CD14-positive monocyte (primary cell): Measurements from ENCODE around the gene FBXL2. TPM values are rescaled to one million over a fixed set of nuclear protein-coding genes. Genes with fewer than 3 reads are reported as not detected.

Experiments
- DNase-seq, 3 donors: peaks; one replicate each; pipeline ENCODE4 v3.0.0-alpha.2; 2011 to 2022
- H2AFZ ChIP-seq: 2 replicates; pipeline ENCODE4 v1.6.0; 2012; ENCODE audit warnings: mild to moderate bottlenecking, low read depth, low read length, inconsistent platforms; ENCODE audit not compliant: insufficient read depth, poor library complexity, severe bottlenecking
- H3K27ac ChIP-seq, 2 donors: 1 replicate in 1 of 2; 2 replicates in 1 of 2; pipeline ENCODE4 v1.5.1; 2012 to 2013; ENCODE audit warnings: low read length in 2 of 2, control low read depth in 1 of 2, inconsistent platforms in 1 of 2, low read depth in 1 of 2, mild to moderate bottlenecking in 1 of 2
- H3K27me3 ChIP-seq, 2 donors: one replicate each; pipeline versions ENCODE4 v1.6.0 to v1.6.1; 2011 to 2013; ENCODE audit warnings: low read length in 2 of 2; ENCODE audit not compliant: control insufficient read depth in 2 of 2, insufficient read depth in 2 of 2
- H3K36me3 ChIP-seq, 2 donors: replicated peaks in 1 of 2; 1 replicate in 1 of 2; 2 replicates in 1 of 2; pipeline versions ENCODE4 v1.5.1 to v1.6.1; 2012 to 2013; ENCODE audit warnings: low read length in 2 of 2, control low read depth in 1 of 2, inconsistent platforms in 1 of 2, mild to moderate bottlenecking in 1 of 2; ENCODE audit not compliant: insufficient read depth in 2 of 2, control insufficient read depth in 1 of 2
- H3K4me1 ChIP-seq, 2 donors: 1 replicate in 1 of 2; 2 replicates in 1 of 2; pipeline versions ENCODE4 v1.5.1 to v1.6.1; 2012 to 2013; ENCODE audit warnings: low read length in 2 of 2, control low read depth in 1 of 2, inconsistent platforms in 1 of 2, mild to moderate bottlenecking in 1 of 2, moderate library complexity in 1 of 2; ENCODE audit not compliant: insufficient read depth in 2 of 2, control insufficient read depth in 1 of 2
- H3K4me2 ChIP-seq: replicated peaks from 2 replicates; pipeline ENCODE3; 2012; ENCODE audit warnings: low read length, moderate library complexity, mild to moderate bottlenecking; ENCODE audit not compliant: poor library complexity, severe bottlenecking; ENCODE audit errors: extremely low read depth
- H3K4me3 ChIP-seq, 3 experiments: fragments of 200-600 bp in 1 of 3; sonication (generic) in 1 of 3; replicated peaks in 1 of 3; 1 replicate in 2 of 3; 2 replicates in 1 of 3; pipeline ENCODE4 v1.5.1; 2011 to 2013; ENCODE audit warnings: low read length in 3 of 3, mild to moderate bottlenecking in 3 of 3, control low read depth in 2 of 3, low read depth in 2 of 3, inconsistent platforms in 1 of 3, moderate library complexity in 1 of 3
- H3K79me2 ChIP-seq: 2 replicates; pipeline ENCODE4 v1.6.0; 2012; ENCODE audit warnings: mild to moderate bottlenecking, control low read depth, inconsistent platforms, low read length, moderate library complexity; ENCODE audit not compliant: insufficient read depth
- H3K9ac ChIP-seq: 2 replicates; pipeline ENCODE4 v1.6.0; 2017; ENCODE audit warnings: low read length, mild to moderate bottlenecking; ENCODE audit not compliant: insufficient read depth, poor library complexity, severe bottlenecking
- H3K9me3 ChIP-seq, 2 donors: replicated peaks in 1 of 2; 1 replicate in 1 of 2; 2 replicates in 1 of 2; pipeline versions ENCODE4 v1.5.1 to v1.6.1; 2012 to 2013; ENCODE audit warnings: low read length in 2 of 2, control low read depth in 1 of 2; ENCODE audit not compliant: control insufficient read depth in 1 of 2, insufficient read depth in 1 of 2
- H4K20me1 ChIP-seq: 2 replicates; pipeline ENCODE4 v1.6.0; 2012; ENCODE audit warnings: mild to moderate bottlenecking, low read length, control low read depth, moderate library complexity; ENCODE audit not compliant: insufficient read depth
- H3K27ac Mint-ChIP-seq, 7 donors: one replicate each; pipeline ENCODE4 v1.8.0; 2020; ENCODE audit warnings: mild to moderate bottlenecking in 7 of 7, mixed read lengths in 7 of 7, moderate library complexity in 6 of 7, inconsistent platforms in 2 of 7
- H3K27me3 Mint-ChIP-seq, 3 donors: one replicate each; pipeline ENCODE4 v1.8.0; 2021 to 2022; ENCODE audit warnings: low read depth in 3 of 3, mild to moderate bottlenecking in 3 of 3, mixed read lengths in 3 of 3, moderate library complexity in 3 of 3, inconsistent platforms in 1 of 3
- H3K36me3 Mint-ChIP-seq, 2 donors: one replicate each; pipeline ENCODE4 v1.8.0; 2020; ENCODE audit warnings: mixed read lengths in 2 of 2, inconsistent platforms in 1 of 2, mild to moderate bottlenecking in 1 of 2
- H3K4me1 Mint-ChIP-seq: one replicate; pipeline ENCODE4 v1.8.0; 2020; ENCODE audit warnings: mild to moderate bottlenecking, mixed read lengths
- H3K4me3 Mint-ChIP-seq, 2 donors: one replicate each; pipeline ENCODE4 v1.8.0; 2020; ENCODE audit warnings: mild to moderate bottlenecking in 2 of 2, mixed read lengths in 2 of 2, moderate library complexity in 1 of 2
- H3K9me3 Mint-ChIP-seq, 7 donors: one replicate each; pipeline ENCODE4 v1.8.0; 2020 to 2022; ENCODE audit warnings: mixed read lengths in 7 of 7, mild to moderate bottlenecking in 6 of 7, moderate library complexity in 6 of 7, inconsistent platforms in 2 of 7
- WGBS: methylation state at CpG from one replicate; pipeline ENCODE4 v1.1.5; 2013; ENCODE audit warnings: missing lambda C conversion rate; ENCODE audit not compliant: insufficient coverage; 5-methylcytosine and 5-hydroxymethylcytosine counted together
- intact Hi-C, 2 donors: fragments of 100-400 bp; cut with micrococcal nuclease; formaldehyde crosslinking; loops; one replicate each; pipeline versions ENCODE4 v1.15.0 to v1.15.1; 2023
- polyA plus RNA-seq, 3 donors: library from polyadenylated mRNA; depleted of rRNA in 1 of 3; unstranded in 2 of 3; stranded (reverse) in 1 of 3; fragments of 300-500 nt in 2 of 3; fragments of >200 nt in 1 of 3; fragmentation: Illumina TruSeq in 2 of 3; gene quantifications; 1 replicate in 2 of 3; 2 replicates in 1 of 3; pipeline ENCODE4 v1.2.3, GENCODE V29; 2012 to 2021
- TF ChIP-seq, protein P1 (sequence below): fragments of 200-600 bp; IDR thresholded peaks from one replicate; pipeline ENCODE4 v1.8.0; 2022; ENCODE audit warnings: antibody characterized with exemption, mild to moderate bottlenecking

Gene FBXL2
- polyA plus RNA-seq, 3 donors: not detected

DNA sequence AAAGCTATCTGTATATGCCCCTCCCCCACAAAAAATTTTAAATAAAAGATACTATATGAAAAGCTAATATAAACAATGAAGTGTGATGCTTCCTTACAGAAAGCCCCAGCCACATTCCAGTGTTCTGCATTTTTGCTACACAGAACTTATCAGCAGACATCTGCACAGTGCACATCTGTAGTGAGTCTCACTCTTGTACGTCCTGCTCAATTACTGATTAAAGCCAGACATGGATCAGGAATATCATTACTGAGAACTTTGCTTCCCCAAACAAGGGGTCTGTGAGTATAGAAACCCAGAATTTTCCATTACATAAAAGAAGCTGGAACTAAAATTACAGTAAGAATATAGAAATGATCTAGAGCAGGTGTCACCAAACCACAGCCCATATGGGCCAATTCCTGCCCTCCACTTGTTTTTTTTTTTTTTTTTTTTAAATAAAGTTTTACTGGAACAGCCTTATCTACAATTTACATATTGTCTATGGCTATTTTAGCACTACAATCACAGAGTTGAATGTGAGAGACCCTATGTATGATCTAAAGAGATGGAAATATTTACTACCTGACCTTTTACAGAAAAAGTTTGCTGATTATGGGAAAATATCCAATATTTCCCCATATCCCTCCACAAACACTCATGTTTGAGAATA, 117.3 kb downstream of the FBXL2 start:
- TF ChIP-seq, protein P1, sequence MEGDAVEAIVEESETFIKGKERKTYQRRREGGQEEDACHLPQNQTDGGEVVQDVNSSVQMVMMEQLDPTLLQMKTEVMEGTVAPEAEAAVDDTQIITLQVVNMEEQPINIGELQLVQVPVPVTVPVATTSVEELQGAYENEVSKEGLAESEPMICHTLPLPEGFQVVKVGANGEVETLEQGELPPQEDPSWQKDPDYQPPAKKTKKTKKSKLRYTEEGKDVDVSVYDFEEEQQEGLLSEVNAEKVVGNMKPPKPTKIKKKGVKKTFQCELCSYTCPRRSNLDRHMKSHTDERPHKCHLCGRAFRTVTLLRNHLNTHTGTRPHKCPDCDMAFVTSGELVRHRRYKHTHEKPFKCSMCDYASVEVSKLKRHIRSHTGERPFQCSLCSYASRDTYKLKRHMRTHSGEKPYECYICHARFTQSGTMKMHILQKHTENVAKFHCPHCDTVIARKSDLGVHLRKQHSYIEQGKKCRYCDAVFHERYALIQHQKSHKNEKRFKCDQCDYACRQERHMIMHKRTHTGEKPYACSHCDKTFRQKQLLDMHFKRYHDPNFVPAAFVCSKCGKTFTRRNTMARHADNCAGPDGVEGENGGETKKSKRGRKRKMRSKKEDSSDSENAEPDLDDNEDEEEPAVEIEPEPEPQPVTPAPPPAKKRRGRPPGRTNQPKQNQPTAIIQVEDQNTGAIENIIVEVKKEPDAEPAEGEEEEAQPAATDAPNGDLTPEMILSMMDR: no peak
- no peaks in the 10 kb centered on the region for H3K79me2 ChIP-seq
- intact Hi-C loops: no loop called here
- no peak overlapping the region for H3K4me2 ChIP-seq
- no peak for DNase-seq
- H3K4me3 ChIP-seq: no peak overlapping the region
- no peak overlapping the region for H3K9ac ChIP-seq
- H4K20me1 ChIP-seq: peaks cover 4% of the 10 kb centered on the region
- H3K27me3 Mint-ChIP-seq: no peaks in the 10 kb centered on the region
- no peaks in the 10 kb centered on the region for H3K9me3 Mint-ChIP-seq
- H2AFZ ChIP-seq: no peak overlapping the region
- no peak overlapping the region for H3K4me3 Mint-ChIP-seq
- peaks cover 95 to 98% of the 10 kb centered on the region in 2 donors for H3K36me3 ChIP-seq
- H3K27ac ChIP-seq: no peak overlapping the region
- no peak overlapping the region for H3K27ac Mint-ChIP-seq
- H3K36me3 Mint-ChIP-seq: peaks cover 91 to 95% of the 10 kb centered on the region in 2 donors
- H3K4me1 ChIP-seq: no peaks in the 10 kb centered on the region
- H3K27me3 ChIP-seq: no peaks in the 10 kb centered on the region
- H3K4me1 Mint-ChIP-seq: no peaks in the 10 kb centered on the region
- H3K9me3 ChIP-seq: no peaks in the 10 kb centered on the region
- no CpG with 5 or more reads among the region's 1 CpG for whole genome bisulfite sequencing

DNA sequence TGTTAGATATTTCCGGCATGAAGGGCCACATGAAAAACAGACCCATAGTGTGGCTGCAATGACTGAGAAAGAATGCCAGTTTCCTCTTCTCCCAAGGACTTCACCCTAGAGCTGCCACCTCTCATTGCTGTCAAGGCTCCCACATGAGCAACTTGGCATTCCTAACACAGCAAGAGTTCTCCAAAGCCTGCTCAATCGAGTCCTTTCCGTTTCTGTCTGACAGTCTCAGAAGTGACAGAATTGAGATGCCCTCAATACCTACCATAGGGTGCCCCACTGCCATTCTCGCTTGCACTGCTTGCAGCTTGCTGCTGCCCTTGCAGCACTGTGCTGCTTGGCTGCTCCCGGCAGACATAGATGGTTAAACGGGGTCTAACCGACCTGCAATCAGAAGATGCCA, 118.7 kb downstream of the FBXL2 start:
- Histone ChIP-seq H3K4me3 (no peak overlapping the region), H3K27me3 (no peaks in the 10 kb centered on the region), H3K4me2 (no peak overlapping the region), H4K20me1 (peaks cover 8% of the 10 kb centered on the region), H3K9me3 (no peaks in the 10 kb centered on the region), H3K27ac (no peak overlapping the region), H3K79me2 (peaks cover 8% of the 10 kb centered on the region), H3K36me3 (peaks cover 94 to 98% of the 10 kb centered on the region in 2 donors), H3K9ac (no peak overlapping the region), H2AFZ (no peak overlapping the region), H3K4me1 (peaks cover 0 to 2% of the 10 kb centered on the region in 2 donors)
- TF ChIP-seq, protein P1: no peak
- intact Hi-C loops: no loop called here
- Mint-ChIP-seq H3K36me3 (peaks cover 89 to 95% of the 10 kb centered on the region in 2 donors), H3K9me3 (no peaks in the 10 kb centered on the region), H3K4me1 (peaks cover 3% of the 10 kb centered on the region), H3K27me3 (no peaks in the 10 kb centered on the region), H3K27ac (no peak overlapping the region), H3K4me3 (no peak overlapping the region)
- WGBS: 100% methylated on average over 3 of the region's 7 CpGs
- DNase-seq: no peak
